Caco-2 (cell line): Measurements from ENCODE around the gene PRDM8. TPM values are rescaled to one million over a fixed set of nuclear protein-coding genes. Genes with fewer than 3 reads are reported as not detected.

Source experiments
- BruUV-seq: library from RNA; stranded (reverse); fragments of 400-500 nt; replicated peaks from 2 replicates; lab custom pipeline; 2021; lab: Mats Ljungman, UMichigan
- CTCF ChIA-PET: fragments of 300-600 bp; sonication (Branson Sonifier 250); formaldehyde crosslinking; loops from one replicate; lab custom pipeline; 2022; ENCODE audit warnings: antibody characterized with exemption; lab: Charles Lee
- POLR2A ChIA-PET: fragments of 300-600 bp; sonication (Branson Sonifier 250); formaldehyde crosslinking; loops from one replicate; lab custom pipeline; 2022; ENCODE audit warnings: antibody characterized with exemption; lab: Charles Lee
- DNase-seq, 2 experiments: peaks; one replicate each; pipeline versions ENCODE4 v3.0.0 to v3.0.0-alpha.2; 2020 to 2022
- H3K27me3 ChIP-seq: replicated peaks from 2 replicates; pipeline ENCODE4 v1.6.0; 2011; ENCODE audit warnings: low read length; ENCODE audit not compliant: control insufficient read depth, insufficient read depth
- H3K36me3 ChIP-seq: 2 replicates; pipeline ENCODE4 v1.5.1; 2011; ENCODE audit warnings: low read length; ENCODE audit not compliant: control insufficient read depth, insufficient read depth
- H3K4me1 ChIP-seq: fragments of 250-450 bp; sonication (Bioruptor Pico); 2 replicates; pipeline ENCODE4 v1.5.1; 2020; ENCODE audit warnings: mild to moderate bottlenecking
- H3K4me3 ChIP-seq: 2 replicates; pipeline ENCODE4 v1.5.1; 2011; ENCODE audit warnings: low read depth, mild to moderate bottlenecking, control low read depth, low read length
- H3K9me3 ChIP-seq: fragments of 250-450 bp; sonication (Bioruptor Pico); 2 replicates; pipeline ENCODE4 v1.5.1; 2020; ENCODE audit warnings: mild to moderate bottlenecking, moderate library complexity
- H3K27ac Mint-ChIP-seq: one replicate; pipeline ENCODE4 v1.8.0; 2022; ENCODE audit warnings: mixed read lengths; ENCODE audit not compliant: unreplicated experiment
- H3K27me3 Mint-ChIP-seq: one replicate; pipeline ENCODE4 v1.8.0; 2022; ENCODE audit warnings: mixed read lengths; ENCODE audit not compliant: insufficient read depth, unreplicated experiment
- H3K36me3 Mint-ChIP-seq: one replicate; pipeline ENCODE4 v1.8.0; 2022; ENCODE audit warnings: mild to moderate bottlenecking, mixed read lengths; ENCODE audit not compliant: insufficient read depth, unreplicated experiment
- H3K4me1 Mint-ChIP-seq: one replicate; pipeline ENCODE4 v1.8.0; 2022; ENCODE audit warnings: low read depth, mixed read lengths; ENCODE audit not compliant: unreplicated experiment
- H3K4me3 Mint-ChIP-seq: one replicate; pipeline ENCODE4 v1.8.0; 2022; ENCODE audit warnings: mild to moderate bottlenecking, moderate library complexity, mixed read lengths; ENCODE audit not compliant: unreplicated experiment
- H3K9me3 Mint-ChIP-seq: one replicate; pipeline ENCODE4 v1.8.0; 2022; ENCODE audit warnings: mixed read lengths; ENCODE audit not compliant: unreplicated experiment
- CTCF ChIP-seq, 2 experiments: fragments of 200-600 bp in 1 of 2; IDR thresholded peaks; 1 replicate in 1 of 2; 2 replicates in 1 of 2; pipeline versions ENCODE4 v1.5.1 to v1.8.0; 2011 to 2022; ENCODE audit warnings: antibody characterized with exemption in 1 of 2, control low read depth in 1 of 2, inconsistent platforms in 1 of 2, low read depth in 1 of 2, low read length in 1 of 2, mild to moderate bottlenecking in 1 of 2, moderate library complexity in 1 of 2; ENCODE audit not compliant: insufficient read depth in 1 of 2, severe bottlenecking in 1 of 2, unreplicated experiment in 1 of 2
- intact Hi-C: fragments of 100-400 bp; cut with micrococcal nuclease; formaldehyde crosslinking; loops from one replicate; pipeline ENCODE4 v1.10.0; 2022; ENCODE audit not compliant: unreplicated experiment
- total RNA-seq: library from RNA; stranded (reverse); gene quantifications from 2 replicates; pipeline ENCODE4 v1.2.3, GENCODE V29; 2022

The PRDM8 gene
- total RNA-seq, 1 experiment from 2014 or later, result not detected

GRCh38 chr4:80229128-80229527 is 31.8 kb downstream of the PRDM8 start:
- BruUV-seq, result no TSS peak
- peaks cover 6% of the 10 kb centered on the region for H3K27me3 Mint-ChIP-seq
- no peaks in the 10 kb centered on the region for H3K9me3 ChIP-seq
- intact Hi-C loops, result no loop called here
- H3K36me3 ChIP-seq, result no peaks in the 10 kb centered on the region
- H3K4me1 Mint-ChIP-seq, result no peaks in the 10 kb centered on the region
- ChIA-PET CTCF (no interaction called here), POLR2A (no interaction called here)
- no peak overlapping the region for H3K4me3 Mint-ChIP-seq
- H3K27ac Mint-ChIP-seq, result no peak overlapping the region
- TF ChIP-seq CTCF (IDR thresholded peaks at IDR 0.05; ENCODE audit: insufficient read depth in 1 of 2, low read depth in 1 of 2, low read length in 1 of 2, severe bottlenecking in 1 of 2, unreplicated experiment in 1 of 2), result no peak
- no peaks in the 10 kb centered on the region for H3K4me1 ChIP-seq
- no peaks in the 10 kb centered on the region for H3K36me3 Mint-ChIP-seq
- H3K4me3 ChIP-seq, result no peak overlapping the region
- DNase-seq, result no peak
- no peaks in the 10 kb centered on the region for H3K9me3 Mint-ChIP-seq
- H3K27me3 ChIP-seq, result no peaks in the 10 kb centered on the region

- no peak for TF ChIP-seq CTCF (IDR thresholded peaks at IDR 0.05; ENCODE audit: insufficient read depth in 1 of 2, low read depth in 1 of 2, low read length in 1 of 2, severe bottlenecking in 1 of 2, unreplicated experiment in 1 of 2)
Measured at GRCh38 chr4:80229590-80229989, 32.3 kb downstream of the PRDM8 start.

GRCh38 chr4:80231180-80231579 is 33.9 kb downstream of the PRDM8 start:
- BruUV-seq, result no TSS peak
- H3K4me3 Mint-ChIP-seq, result no peak overlapping the region
- ChIA-PET CTCF (no interaction called here), POLR2A (no interaction called here)
- Histone ChIP-seq H3K9me3 (no peaks in the 10 kb centered on the region), H3K27me3 (no peaks in the 10 kb centered on the region), H3K4me1 (no peaks in the 10 kb centered on the region), H3K36me3 (no peaks in the 10 kb centered on the region), H3K4me3 (no peak overlapping the region)
- H3K27me3 Mint-ChIP-seq, result peaks cover 11% of the 10 kb centered on the region
- H3K36me3 Mint-ChIP-seq, result peaks cover 4% of the 10 kb centered on the region
- intact Hi-C loops, result no loop called here
- H3K27ac Mint-ChIP-seq, result no peak overlapping the region
- no peaks in the 10 kb centered on the region for H3K4me1 Mint-ChIP-seq
- TF ChIP-seq CTCF (IDR thresholded peaks at IDR 0.05; ENCODE audit: insufficient read depth in 1 of 2, low read depth in 1 of 2, low read length in 1 of 2, severe bottlenecking in 1 of 2, unreplicated experiment in 1 of 2), result no peak
- no peak for DNase-seq
- no peaks in the 10 kb centered on the region for H3K9me3 Mint-ChIP-seq

More at GRCh38 chr4:80229590-80229989, 32.3 kb downstream of the PRDM8 start:
- no peak overlapping the region for H3K4me3 ChIP-seq
- ChIA-PET CTCF (no interaction called here), POLR2A (no interaction called here)
- Mint-ChIP-seq H3K9me3 (no peaks in the 10 kb centered on the region), H3K4me1 (no peaks in the 10 kb centered on the region), H3K36me3 (no peaks in the 10 kb centered on the region), H3K4me3 (no peak overlapping the region), H3K27me3 (peaks cover 6% of the 10 kb centered on the region), H3K27ac (no peak overlapping the region)
- H3K4me1 ChIP-seq, result no peaks in the 10 kb centered on the region
- H3K27me3 ChIP-seq, result no peaks in the 10 kb centered on the region
- no peaks in the 10 kb centered on the region for H3K9me3 ChIP-seq
- intact Hi-C loops, result no loop called here
- no peak for DNase-seq
- H3K36me3 ChIP-seq, result no peaks in the 10 kb centered on the region
- no TSS peak for BruUV-seq
